NOMO-1 treated with DMSO at 0.1 percent for 48 hours (cell line): ENCODE data around the gene SVIP.

ENCODE experiments used
- DNase-seq: peaks from one replicate; lab custom pipeline; 2025; ENCODE audit not compliant: unreplicated experiment; lab: John Stamatoyannopoulos, UW

SVIP gene

GRCh38 chr11:22795914-22796313 lies 33.7 kb downstream of the SVIP start:
- no peak for DNase-seq

- DNase-seq: no peak
Observed at GRCh38 chr11:22792497-22792896, 37.1 kb downstream of the SVIP start.

GRCh38 chr11:22787551-22788162 lies 41.9 kb downstream of the SVIP start:
- peak; percentile 36 for DNase-seq

- DNase-seq: no peak
Observed at GRCh38 chr11:22787055-22787454, 42.5 kb downstream of the SVIP start.

GRCh38 chr11:22786475-22786874 lies 43.1 kb downstream of the SVIP start:
- DNase-seq: no peak

GRCh38 chr11:22785251-22785650 lies 44.4 kb downstream of the SVIP start:
- DNase-seq: no peak

- no peak for DNase-seq
Observed at GRCh38 chr11:22780952-22781593, 48.5 kb downstream of the SVIP start.

GRCh38 chr11:22779850-22780249 lies 49.8 kb downstream of the SVIP start:
- no peak for DNase-seq

- no peak for DNase-seq
Observed at GRCh38 chr11:22778642-22779041, 51.0 kb downstream of the SVIP start.

GRCh38 chr11:22775248-22775647 lies 54.4 kb downstream of the SVIP start:
- DNase-seq: no peak

- no peak for DNase-seq
Observed at GRCh38 chr11:22774716-22775115, 54.9 kb downstream of the SVIP start.

- no peak for DNase-seq
Observed at GRCh38 chr11:22769081-22769480, 60.5 kb downstream of the SVIP start.
